PC-9 (cell line): ENCODE data around the gene JPH2.

Experiments used
- CTCF ChIP-seq: fragments of 200-600 bp; sonication (generic); conservative IDR thresholded peaks from 2 replicates; pipeline ENCODE4 v1.6.1; 2017; ENCODE audit warnings: mixed run types, antibody characterized with exemption, mild to moderate bottlenecking, moderate library complexity
- EZH2 ChIP-seq: fragments of 200-600 bp; sonication (generic); IDR thresholded peaks from 2 replicates; pipeline ENCODE4 v1.8.0; 2017; ENCODE audit warnings: antibody characterized with exemption, low read depth

DNA sequence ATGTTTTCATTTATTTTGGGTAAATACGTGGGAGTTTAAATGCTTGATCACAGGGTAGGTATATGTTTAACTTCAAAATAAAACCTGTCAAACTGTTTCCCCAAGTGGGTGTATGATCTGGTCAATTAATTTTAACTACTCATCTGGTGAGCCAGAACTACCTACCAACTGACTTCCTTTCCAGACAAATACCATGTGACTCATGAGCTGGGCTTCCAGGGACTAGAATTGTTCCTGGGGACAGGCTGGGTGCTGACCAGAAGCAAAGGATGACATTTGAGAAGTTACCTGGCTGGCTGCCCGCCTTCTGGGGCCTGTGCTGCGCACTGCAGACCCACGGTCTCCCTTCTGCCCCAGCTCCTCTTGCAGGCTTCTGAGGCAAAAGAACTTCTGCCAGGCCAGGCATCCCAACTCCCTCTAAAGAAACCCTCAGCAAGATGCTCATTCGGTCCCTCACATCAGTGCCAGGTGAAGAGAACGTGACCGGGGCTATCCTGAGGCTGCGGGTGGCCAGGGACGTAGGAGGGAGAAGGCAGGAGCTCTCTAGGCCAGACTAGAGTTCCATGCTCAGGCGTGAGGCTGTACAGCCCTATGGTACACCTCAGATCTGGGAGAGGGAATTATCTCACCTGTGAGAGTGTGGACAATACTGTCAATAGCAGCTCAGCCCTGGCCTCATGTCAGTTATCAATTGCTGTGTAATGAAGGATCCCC, 103.6 kb downstream of the JPH2 start:
- TF ChIP-seq CTCF (no peak), EZH2 (no peak)
